GM19025 (cell line): ENCODE measurements around the gene RSRC1.
"Not testable (repeated sequence)": the region's sequence is repeated elsewhere in the genome, so short reads cannot be mapped to it uniquely, and the experiment has no call there.

Experiments
- ATAC-seq: cut with Tn5 transposase; IDR thresholded peaks from one replicate; pipeline ENCODE4 v1.9.1; 2021; ENCODE audit warnings: mild to moderate bottlenecking, low read depth, moderate library complexity; ENCODE audit not compliant: unreplicated experiment

Gene RSRC1

DNA sequence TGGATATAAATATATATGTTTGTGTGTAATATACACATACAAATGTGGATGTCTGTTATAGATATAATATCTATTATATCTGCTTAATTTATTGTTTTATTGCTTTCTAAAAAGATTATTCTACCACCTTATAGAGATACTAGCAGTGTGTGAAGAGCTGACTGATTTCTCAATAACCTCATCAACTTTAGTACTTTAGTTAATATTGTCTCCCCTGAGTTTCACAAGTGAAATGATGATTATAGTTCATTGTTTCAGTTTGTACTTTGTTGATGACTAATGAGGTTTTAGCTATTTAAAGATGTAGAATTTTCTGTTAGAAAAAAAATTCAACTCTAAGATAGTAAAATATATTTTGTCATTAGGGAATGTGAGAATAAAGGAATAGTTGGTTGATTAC, 11.4 kb downstream of the RSRC1 start:
- ATAC-seq: no peak

DNA sequence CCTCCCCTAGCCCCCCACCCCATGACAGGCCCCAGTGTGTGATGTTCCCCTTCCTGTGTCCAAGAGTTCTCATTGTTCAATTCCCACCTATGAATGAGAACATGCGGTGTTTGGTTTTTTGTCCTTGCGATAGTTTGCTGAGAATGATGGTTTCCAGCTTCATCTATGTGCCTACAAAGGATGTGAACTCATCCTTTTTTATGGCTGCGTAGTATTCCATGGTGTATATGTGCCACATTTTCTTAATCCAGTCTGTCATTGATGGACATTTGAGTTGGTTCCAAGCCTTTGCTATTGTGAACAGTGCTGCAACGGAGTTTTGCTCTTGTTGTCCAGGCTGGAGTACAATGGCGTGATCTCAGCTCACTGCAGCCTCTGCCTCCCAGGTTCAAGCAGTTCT, 12.8 kb downstream of the RSRC1 start:
- not testable (repeated sequence) for ATAC-seq

DNA sequence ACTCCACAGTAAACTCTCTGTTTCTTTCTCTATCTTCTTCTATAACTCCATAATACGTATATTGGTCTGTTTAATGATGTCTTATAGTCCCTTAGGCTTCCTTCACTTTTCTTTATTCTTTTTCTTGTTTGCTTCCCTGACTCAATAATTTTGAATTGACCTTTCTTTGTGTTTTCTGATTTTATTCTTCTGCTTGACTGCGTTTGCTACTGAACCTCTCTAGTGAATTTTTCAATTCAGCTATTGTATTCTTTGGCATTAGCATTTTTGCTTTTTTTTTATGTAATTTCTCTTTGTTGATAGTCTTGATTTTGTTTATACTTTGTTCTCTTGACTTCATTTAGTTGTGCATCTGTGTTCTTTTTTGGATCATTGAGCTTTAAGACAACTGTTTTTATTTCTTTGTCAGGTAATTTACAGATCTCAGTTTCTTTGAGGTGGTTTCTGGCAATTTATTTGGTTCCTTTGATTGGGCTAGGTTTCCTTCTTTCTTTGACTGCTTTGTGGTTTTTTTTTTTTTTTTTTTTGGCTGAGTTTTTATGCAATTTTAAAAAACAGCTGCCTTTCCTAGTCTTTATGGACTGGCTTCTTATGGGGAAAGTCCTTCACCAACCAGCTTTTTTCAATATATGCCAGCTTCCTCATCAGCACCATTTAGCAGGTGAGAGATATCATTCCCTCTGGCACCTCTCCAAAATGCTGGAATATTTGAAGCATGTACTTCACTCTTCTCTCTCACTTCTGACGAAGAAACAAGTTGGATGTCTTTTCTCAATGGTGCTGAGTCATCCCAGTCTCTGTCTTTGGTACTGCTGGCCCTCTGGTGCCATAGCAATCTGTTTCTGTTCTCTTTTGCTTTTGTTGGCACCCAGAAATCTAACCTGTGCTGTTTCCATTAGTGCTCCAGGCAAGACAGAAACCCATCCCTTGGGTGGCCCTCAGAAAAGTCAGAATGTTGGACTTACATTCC, 17.6 kb downstream of the RSRC1 start:
- no peak for ATAC-seq

DNA sequence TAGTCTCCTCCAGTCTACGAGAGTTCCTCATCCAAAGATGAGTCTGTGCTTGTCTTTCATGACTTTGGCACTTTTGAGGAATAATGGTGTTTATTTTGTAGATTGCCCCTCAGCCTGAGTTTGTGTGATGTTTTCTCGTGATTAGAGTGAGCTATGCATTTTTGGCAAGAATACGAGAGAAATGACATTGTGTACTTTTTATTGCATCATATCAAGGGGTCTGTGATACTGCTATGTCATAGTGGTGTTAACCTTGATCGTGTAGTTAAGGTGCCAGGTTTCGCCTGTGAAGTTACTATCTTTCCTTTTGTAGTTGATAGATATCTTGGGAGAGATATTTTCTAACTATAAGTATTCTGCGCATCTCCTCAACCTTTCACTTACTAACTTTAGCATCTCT, 18.9 kb downstream of the RSRC1 start:
- no peak for ATAC-seq

DNA sequence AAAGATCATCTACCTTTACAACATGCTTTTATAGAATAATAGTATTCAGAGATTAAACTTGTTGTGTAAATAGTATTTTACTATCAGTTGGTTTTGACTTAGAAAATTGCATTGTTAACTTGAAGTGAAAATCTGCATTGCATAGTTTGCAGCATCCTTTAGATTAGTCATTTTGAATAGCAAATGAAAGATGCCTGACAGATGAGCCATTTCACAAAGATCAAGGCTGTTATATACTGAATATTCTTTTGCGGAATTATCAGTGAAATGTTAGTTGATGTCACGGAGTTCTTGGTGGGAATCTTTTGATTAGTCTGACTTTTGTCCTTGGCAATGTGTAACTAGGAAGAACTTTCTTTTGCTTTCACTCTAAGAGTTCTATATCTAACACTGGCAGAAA, 24.5 kb downstream of the RSRC1 start:
- no peak for ATAC-seq

DNA sequence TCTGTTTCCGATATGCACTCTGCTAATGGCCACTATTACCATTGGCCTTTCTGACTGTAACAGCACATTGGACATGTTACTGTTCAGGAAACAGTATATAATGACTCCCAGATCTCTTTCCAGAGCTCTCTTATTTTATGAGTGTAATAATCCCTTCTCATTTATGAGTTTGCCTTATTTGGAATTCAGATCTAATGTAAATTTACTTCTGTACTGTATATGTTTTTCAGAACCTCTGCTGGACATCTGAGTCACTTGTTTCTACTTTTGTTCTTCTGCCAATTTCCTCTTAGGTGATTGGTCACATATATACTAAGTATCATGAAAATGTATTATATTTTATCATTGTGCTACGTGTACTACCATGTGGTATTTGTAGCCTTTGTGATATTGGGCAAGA, 30.5 kb downstream of the RSRC1 start:
- no peak for ATAC-seq

DNA sequence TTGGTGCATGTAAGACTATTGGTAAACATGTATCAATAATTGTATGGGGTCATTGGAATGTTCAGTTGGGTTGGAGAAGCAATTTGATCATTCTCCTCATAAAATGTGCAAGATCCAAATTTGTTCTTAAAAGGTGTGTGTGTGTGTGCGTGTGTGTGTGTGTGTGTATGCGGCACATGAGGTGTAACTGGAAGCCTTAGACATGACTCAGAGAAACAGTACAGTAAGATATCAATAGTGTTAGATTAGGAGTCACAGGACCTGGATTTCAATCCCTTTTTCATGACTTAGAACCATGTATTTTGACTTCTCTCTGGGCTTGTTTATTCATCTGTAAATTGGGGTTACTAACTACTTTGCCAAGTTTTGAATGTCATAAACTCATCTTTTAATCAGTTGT, 38.3 kb downstream of the RSRC1 start:
- no peak for ATAC-seq

DNA sequence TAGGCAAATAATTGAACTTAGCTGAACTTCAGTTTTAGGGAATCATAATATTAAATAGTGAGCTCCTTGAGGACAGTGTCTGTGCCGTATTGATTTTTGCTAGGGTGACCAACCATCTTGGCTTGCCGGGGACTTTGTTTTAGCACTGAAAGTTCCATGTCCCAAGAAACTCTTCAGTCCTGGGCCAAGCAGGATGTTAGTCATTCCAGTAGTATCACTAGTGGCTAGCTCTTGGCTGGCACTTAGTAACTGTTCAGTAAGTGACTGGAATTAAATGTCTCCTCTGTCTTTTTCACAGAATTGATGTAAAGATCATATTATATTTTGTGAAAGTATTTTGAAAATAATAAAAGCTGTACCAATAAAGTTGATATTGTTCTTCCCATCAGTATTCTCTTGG, 42.3 kb downstream of the RSRC1 start:
- ATAC-seq: no peak

DNA sequence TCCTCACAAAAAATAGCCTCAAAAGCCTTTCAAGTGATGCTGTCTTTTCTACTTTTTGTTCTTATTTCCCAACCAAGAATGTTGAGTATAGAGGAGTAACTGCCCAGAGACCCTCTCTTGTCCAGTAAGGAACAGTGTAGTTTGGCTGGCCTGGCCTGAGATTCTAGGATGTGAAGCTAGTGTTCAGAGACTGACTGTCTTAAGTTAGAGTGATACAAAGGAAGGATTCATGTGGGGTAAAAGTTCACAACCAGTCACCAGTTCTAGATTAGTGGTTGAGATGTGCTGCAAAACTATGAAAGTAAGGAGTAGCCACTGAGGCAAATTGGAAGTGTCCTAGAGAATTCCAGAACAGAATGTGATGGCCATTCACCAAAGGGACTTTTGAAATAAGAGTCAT, 49.1 kb downstream of the RSRC1 start:
- no peak for ATAC-seq

DNA sequence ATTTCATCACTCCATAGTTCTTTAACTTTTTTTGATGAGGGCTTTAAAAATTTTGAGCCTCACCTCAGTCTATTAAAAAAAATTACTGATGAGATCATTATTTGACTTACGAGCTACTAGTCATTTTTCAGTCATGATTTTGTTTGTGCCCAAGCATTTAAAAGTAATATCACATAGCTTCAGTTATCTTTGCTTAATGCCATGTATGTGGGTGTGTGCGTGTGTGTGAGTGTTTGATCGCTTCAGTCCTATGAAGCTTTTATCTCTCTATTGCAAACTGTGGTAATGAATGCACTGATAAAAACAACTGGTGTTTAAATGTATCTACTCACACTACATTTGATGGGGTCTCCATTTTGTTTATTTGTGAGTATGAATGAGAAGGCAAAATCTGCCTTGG, 49.8 kb downstream of the RSRC1 start:
- no peak for ATAC-seq

DNA sequence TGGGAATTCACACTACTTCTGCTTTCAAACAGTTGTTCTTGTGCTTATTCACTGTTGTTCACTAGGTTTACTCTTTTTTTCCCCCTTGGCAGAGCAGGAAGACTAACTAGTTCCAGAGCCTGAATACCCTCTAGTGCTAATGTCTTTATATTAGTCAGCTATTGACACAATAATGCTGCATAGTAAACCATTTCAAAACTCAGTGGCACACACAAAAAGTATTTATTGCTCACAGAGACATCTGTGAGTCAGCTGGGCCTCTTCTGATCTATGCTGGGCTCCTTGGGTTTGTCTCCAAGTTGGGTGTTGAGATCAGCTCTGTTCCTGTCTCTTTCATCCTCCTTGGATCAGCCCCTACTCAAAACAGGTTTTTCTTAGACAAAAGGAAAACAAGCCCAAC, 51.1 kb downstream of the RSRC1 start:
- ATAC-seq: no peak

DNA sequence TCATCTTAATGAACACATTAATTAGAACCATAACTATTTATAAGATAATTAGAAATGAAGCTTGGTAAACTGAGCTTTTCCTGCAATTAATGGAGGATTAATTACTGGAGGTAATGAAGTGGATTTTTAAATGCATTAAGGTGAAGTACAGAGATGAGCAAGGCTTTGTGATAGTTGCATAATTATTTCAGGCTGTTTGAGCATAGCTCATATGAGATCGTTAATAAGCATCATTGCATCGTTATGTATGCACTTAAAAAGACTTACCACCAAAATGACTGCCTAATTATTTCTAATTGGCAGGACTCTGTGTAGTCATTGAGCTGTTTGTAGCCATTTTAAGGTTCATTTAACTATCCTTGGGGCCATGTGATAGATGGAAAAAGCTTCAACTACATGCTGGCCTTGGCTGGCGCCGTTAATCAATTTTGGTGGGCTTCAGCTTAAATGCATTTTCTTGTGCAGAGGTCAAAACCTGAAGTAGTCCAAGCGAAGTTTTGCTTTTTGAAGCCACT, 55.3 kb downstream of the RSRC1 start:
- ATAC-seq: no peak

DNA sequence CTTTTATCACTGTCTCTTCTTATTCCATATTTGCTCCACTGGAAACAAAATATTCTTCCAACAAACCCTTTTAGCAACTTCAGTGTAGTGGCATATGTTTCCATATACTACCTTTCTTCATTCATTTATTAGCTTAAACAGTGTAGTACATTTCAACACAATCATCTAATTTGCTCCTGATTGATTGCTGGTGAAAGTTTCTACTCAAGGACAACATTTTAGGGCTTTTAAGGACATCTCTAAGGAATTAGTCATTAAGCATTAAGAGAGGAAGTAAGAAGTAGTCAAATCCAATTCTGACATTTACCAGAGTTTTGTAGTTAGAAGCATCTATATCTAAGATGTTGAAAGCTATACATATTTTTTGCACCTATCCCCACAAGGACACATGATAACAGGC, 55.8 kb downstream of the RSRC1 start:
- no peak for ATAC-seq

DNA sequence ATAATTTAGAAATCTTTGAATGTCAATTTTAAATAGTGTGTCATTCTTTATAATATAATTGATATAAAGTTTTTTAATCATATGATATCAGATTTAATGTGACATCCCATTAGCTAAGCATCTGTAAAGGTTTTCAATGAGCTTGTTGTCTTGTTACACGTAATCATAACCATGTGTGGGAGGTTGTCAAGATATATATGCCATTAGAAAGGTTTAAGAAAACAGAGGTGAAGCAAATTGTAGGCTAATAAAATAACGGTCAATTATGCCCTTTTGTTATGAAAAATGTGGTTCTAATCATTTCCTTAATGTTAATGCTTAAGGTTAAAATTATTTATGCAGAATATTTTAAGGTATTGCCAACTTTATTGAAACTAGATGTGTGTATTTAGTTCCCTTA, 56.3 kb downstream of the RSRC1 start:
- no peak for ATAC-seq

DNA sequence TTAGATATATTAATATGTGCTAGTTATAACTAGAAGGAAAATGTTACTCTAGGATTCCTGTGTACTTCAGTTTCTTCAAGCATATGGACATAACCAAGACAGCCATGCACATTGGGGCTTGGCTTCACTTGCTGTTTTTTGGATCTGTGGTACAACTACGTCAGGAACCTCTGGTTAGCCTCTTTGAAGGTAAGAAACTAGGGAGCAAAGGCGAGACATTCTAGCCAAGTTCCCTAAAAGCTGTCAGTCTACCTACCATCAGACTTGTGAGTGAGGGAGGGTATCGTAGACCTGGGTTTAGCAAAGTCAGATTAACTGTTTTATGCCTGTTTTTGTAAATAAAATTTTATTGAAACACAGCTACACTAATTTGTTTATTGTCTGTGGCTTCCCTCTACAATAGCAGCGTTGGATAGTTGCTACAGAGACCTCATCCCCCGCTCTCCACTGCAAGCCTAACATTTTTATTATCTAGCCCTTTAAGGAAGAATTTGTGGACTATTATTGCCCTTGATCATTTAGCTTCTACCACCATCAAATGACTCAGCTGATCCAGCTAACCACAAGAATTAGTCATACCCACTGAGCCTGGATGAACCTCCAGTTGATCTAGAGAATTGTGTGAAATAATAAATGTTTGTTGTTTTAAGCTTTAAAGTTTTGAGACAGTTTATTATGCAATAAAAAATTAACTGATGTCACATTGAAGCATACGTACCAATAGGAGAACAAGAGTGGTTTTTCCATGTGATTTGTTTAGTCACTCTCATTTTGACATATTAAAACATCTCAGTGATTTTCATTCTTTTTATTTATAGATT, 58.1 kb downstream of the RSRC1 start:
- no peak for ATAC-seq

DNA sequence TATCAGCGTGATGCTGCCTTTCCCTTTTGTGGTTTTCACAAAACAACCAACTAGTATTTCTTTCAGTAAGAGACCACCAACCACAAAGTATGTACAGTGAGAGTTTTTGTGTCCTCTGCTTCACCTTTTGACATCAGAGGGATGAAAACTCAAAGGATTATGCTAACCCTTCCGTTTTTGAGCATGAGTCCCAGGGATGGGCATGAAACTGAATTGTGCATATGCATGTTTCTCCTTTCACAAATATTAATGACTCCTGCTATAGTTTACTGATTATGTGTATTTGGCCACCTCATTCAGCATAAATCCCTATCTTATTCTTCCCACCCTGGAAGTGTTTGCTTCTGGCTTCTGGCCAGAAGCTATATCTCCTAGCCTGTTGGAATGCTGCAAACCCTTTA, 59.2 kb downstream of the RSRC1 start:
- ATAC-seq: no peak

DNA sequence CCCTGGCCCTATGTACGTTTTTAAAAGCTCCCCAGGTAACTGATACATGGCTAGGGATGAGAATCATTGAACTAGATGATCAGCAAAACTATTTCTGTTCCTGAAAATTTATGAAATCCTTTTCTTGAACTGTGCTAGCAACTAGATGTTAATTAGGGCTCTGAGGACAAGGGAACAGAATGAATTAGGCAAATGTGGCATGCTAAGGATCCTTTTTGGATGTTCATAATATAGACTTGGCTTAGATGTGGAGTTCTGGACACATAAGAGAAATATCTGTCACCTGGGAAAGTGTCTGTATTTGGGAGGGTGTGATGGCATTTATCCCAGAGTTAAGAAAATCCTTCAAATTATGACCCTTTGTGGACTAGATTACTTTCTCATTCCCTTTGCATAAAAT, 71.2 kb downstream of the RSRC1 start:
- ATAC-seq: no peak

DNA sequence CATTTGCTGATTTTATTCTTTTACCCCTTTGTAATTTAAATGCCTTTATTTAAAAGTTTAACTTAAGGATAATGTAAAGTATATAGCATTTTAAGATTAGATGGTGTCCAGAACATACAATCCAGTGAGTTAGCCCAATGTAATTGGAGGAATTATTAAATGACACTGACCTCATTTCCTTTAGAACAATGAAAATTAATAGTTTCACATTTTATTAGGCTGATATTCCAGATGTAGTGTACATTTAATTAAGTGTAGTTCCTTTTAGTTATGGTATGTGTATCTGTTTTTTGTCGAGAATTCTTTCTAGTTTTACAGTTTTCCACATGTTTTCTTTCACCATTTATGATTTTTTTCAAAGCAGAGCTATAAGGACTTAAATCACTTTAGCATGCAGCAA, 75.8 kb downstream of the RSRC1 start:
- ATAC-seq: no peak

DNA sequence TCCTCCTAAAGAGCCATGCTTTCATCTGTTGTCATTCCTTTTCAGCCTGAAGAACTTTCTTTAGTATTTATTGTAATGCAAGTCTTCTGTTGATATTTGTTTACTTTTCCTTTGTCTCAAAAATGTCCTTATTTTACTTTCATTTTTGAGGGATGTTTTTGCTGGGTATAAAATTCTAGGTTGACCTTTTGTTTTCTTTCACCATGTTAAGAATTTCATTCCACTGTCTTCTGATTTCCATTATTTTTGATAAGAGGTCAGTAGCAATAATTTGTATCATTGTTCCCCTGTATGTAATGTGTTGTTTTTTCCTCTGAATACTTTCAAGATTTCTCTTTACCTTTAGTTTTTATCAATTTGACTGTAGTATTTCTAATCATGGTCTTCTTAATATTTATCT, 91.1 kb downstream of the RSRC1 start:
- no peak for ATAC-seq

DNA sequence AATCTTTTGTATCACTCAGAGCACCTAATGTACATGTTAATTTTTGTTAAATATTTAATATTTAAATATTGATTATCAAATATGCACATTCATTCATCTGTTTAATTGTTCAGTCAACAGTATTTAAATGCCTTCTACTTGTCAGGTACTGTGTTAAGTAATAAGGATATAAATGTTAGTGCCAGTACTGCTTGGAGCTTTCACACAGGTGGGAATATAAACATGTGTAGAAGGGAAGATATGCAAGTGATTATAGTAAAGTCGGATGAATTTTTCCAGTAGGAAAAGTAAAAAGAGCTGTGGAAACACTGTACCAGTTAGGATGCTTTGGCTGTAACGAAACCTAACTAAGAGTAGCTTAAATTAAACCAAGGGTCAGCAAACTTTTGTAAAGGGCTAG, 95.4 kb downstream of the RSRC1 start:
- ATAC-seq: no peak

DNA sequence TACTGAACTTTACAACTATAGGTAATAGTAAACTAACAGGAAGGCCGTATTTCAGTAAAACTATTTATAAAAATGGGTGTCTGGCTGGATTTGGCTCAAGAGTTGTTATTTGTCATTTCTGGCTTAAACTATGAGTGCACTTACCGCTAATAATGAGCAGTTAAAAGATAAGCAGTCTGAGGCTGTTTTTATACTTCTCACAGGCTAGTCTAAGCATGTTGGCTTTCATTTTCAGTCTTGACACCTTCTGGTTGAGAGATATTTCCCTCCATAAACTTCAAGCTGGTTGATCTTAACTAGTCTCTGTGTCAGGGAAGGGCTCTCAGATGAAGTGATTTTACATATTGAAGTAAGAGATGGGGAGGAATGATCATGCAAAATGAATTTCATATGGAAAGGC, 96.1 kb downstream of the RSRC1 start:
- ATAC-seq: no peak
